ENCODE data around the gene MGAT2.

GRCh38 chr14:49659526-49660455 is 39.2 kb downstream of the MGAT2 start:
- no peak for TF ChIP-seq HDGF (IDR thresholded peaks at IDR 0.05)
- no peak for TF ChIP-seq CTCF (IDR thresholded peaks at IDR 0.05 in 2 of 3, conservative IDR thresholded peaks at IDR 0.05 in 1 of 3; ENCODE audit: insufficient read depth in 2 of 3, low read depth in 1 of 3, low read length in 3 of 3)
- no peak for TF ChIP-seq SAP30 (IDR thresholded peaks at IDR 0.05; ENCODE audit: borderline replicate concordance, insufficient read depth, low read depth, low read length, poor library complexity, severe bottlenecking)
- no peak for TF ChIP-seq RBM39 (optimal IDR thresholded peaks at IDR 0.05; ENCODE audit: low read depth, low read length)
- no peak for TF ChIP-seq SMAD2 (IDR thresholded peaks at IDR 0.05; ENCODE audit: low read depth, low read length)
- no peak for TF ChIP-seq ZNF263 (CRISPR knock-in tag; IDR thresholded peaks at IDR 0.05; ENCODE audit: borderline replicate concordance)
- TF ChIP-seq POLR2A (conservative IDR thresholded peaks at IDR 0.05): no peak
- TF ChIP-seq CHD1 (IDR thresholded peaks at IDR 0.05; ENCODE audit: low read length): no peak

All from K562 (cell line).